HG03066 (cell line): ENCODE measurements around the gene ADAM19.
"Not testable (repeated sequence)": the region's sequence is repeated elsewhere in the genome, so short reads cannot be mapped to it uniquely, and the experiment has no call there.

Experiments used
- ATAC-seq: cut with Tn5 transposase; IDR thresholded peaks from one replicate; pipeline ENCODE4 v1.9.1; 2021; ENCODE audit warnings: low read depth; ENCODE audit not compliant: unreplicated experiment

ADAM19 gene

DNA sequence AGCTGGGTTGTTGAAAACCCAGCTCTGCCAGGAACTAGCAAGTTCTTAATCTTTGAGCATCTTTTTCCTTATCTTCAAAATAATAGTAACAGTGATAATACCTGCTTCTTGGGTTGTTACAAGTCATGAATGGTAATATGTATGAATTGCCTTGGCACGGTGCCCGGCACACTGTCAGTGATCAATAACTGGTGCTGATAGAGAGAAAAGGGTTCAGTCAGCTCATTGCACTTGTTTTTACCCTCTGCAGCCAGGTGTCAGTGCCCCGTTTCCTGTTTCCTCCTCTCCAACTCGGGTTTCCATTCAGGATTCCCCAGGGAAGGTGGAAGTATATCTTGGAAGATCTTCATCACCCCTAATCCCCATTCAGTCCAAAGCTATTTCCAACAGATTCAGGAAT is 131.4 kb downstream of the ADAM19 start:
- ATAC-seq, result no peak

DNA sequence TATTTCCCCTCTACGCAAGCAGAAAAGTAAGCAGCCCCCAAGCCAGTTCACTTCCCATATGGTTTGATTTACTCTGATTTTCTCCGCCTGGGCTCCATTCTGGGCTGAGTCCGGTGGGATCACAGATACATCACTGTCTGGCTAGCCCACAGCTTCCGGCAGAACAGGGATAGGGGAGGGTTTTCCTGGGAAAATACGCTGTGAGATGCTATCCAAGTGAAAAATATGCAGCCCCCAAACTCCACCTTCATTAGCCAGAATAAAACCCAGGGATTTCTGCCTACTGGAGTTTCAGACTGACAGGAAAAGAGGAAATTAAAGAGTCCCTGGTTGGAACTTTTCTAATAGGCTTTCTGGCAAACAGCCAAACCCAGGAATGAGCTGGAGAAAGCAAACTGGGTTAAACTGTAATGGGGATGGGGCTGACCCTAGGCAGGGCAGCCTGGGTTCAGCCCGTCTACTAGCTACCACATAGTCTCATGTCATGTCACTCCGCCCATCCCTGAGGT is 132.5 kb downstream of the ADAM19 start:
- no peak for ATAC-seq

DNA sequence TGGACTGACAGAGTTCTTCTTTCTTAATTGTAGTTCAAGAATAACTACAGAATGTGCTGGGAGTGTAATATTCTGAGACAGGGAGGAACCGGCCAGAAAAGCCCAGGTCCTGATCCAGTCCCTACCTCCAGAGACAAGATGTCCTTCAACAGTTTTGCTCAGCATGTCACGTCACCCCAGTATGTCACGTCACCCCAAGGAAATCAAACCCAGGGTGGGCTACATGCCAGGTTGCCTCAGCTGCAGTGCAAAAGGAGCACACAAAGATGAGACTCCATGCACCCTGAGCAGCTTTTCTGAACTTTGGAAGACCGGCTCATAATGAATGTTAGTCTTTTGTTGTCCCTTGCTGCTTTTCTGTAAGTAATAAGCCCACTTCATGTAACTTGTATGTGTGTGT is 141.5 kb downstream of the ADAM19 start:
- ATAC-seq, result no peak

DNA sequence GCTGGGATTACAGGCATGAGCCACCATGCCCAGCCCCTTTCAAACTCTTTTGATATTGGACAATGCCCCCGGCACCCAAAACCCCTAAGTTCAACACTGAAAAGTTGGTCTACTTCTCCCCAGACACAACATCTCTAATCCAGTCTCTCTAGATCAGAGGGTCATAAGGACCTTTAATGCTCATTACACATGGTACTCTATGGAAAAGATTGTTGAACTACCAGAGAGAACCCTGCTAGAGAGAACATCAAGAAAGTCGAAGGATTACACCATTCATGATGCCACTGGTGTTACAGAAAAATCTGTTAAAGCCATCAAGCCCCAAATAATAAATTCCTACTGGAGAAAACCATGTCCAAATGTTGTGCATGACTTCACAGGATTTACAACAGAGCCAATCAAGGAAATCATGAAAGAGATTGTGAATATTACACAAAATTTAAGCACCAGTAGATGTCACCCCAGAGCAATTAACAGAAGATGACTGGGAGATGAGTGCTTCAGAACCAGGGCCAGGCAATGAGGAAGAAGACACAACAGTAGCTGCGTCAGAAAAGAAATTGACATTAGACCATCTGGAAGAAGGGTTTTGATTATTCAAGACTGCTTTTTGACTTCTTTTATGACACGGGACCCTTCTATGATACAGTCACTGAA is 143.9 kb downstream of the ADAM19 start:
- ATAC-seq, result peak; percentile 87

DNA sequence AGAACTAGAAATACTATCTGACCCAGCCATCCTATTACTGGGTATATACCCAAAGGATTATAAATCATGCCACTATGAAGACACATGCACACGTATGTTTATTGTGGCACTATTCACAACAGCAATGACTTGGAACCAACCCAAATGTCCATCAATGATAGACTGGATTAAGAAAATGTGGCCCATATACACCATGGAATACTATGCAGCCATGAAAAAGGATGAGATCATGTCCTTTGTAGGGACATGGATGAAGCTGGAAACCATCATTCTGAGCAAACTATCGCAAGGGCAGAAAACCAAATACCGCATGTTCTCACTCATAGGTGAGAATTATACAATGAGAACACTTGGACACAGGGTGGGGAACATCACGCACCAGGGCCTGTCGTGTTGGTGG is 145.7 kb downstream of the ADAM19 start:
- ATAC-seq, result not testable (repeated sequence)
